H9 (cell line): Measurements from ENCODE around the gene MAP3K2. TPM values are rescaled to one million over a fixed set of nuclear protein-coding genes. Genes with fewer than 3 reads are reported as not detected.

Experiments used
- DNase-seq: peaks from one replicate; pipeline ENCODE4 v3.0.0-alpha.2; 2017
- H2AFZ ChIP-seq: one replicate; pipeline ENCODE4 v1.6.1; 2013; ENCODE audit warnings: mild to moderate bottlenecking, low read length, control low read depth, moderate library complexity
- H2AK5ac ChIP-seq: 2 replicates; pipeline ENCODE4 v1.6.1; 2013; ENCODE audit warnings: low read length, control low read depth, mixed read lengths; ENCODE audit not compliant: insufficient read length
- H2BK120ac ChIP-seq: one replicate; pipeline ENCODE4 v1.6.1; 2013; ENCODE audit warnings: low read depth, mild to moderate bottlenecking, low read length, control low read depth, inconsistent platforms; ENCODE audit not compliant: poor library complexity, severe bottlenecking
- H2BK12ac ChIP-seq: 2 replicates; pipeline ENCODE4 v1.6.1; 2013; ENCODE audit warnings: low read length, control low read depth, mixed read lengths, low read depth; ENCODE audit not compliant: insufficient read length
- H2BK15ac ChIP-seq: 2 replicates; pipeline ENCODE4 v1.6.1; 2013; ENCODE audit warnings: low read depth, low read length, control low read depth
- H2BK20ac ChIP-seq: one replicate; pipeline ENCODE4 v1.6.1; 2013; ENCODE audit warnings: low read depth, mild to moderate bottlenecking, low read length, control low read depth, inconsistent platforms; ENCODE audit not compliant: poor library complexity, severe bottlenecking
- H2BK5ac ChIP-seq: 2 replicates; pipeline ENCODE4 v1.6.1; 2013; ENCODE audit warnings: low read length, control low read depth, mixed read lengths; ENCODE audit not compliant: insufficient read length
- H3K14ac ChIP-seq: 2 replicates; pipeline ENCODE4 v1.6.1; 2013; ENCODE audit warnings: low read length, control low read depth; ENCODE audit not compliant: insufficient read depth
- H3K18ac ChIP-seq: 2 replicates; pipeline ENCODE4 v1.6.1; 2013; ENCODE audit warnings: low read depth, mild to moderate bottlenecking, mixed read lengths, low read length, control low read depth; ENCODE audit not compliant: insufficient read length
- H3K23ac ChIP-seq: 2 replicates; pipeline ENCODE4 v1.6.1; 2013; ENCODE audit warnings: low read length, control low read depth, mixed read lengths, low read depth; ENCODE audit not compliant: insufficient read length
- H3K23me2 ChIP-seq: 2 replicates; pipeline ENCODE4 v1.6.1; 2013; ENCODE audit warnings: low read depth, mild to moderate bottlenecking, mixed read lengths, low read length, control low read depth; ENCODE audit not compliant: insufficient read length, poor library complexity, severe bottlenecking
- H3K27ac ChIP-seq: 2 replicates; pipeline ENCODE4 v1.5.1; 2013; ENCODE audit warnings: low read length, control low read depth, mixed read lengths, low read depth; ENCODE audit not compliant: insufficient read length
- H3K27me3 ChIP-seq: 2 replicates; pipeline ENCODE4 v1.6.1; 2013; ENCODE audit warnings: low read length, control low read depth, inconsistent platforms; ENCODE audit not compliant: insufficient read depth
- H3K4ac ChIP-seq: 2 replicates; pipeline ENCODE4 v1.6.1; 2013; ENCODE audit warnings: low read depth, mild to moderate bottlenecking, control low read depth, inconsistent platforms, low read length, moderate library complexity
- H3K4me1 ChIP-seq: 2 replicates; pipeline ENCODE4 v1.6.1; 2013; ENCODE audit warnings: low read length, control low read depth, inconsistent platforms; ENCODE audit not compliant: insufficient read depth
- H3K4me2 ChIP-seq: 2 replicates; pipeline ENCODE4 v1.6.1; 2013; ENCODE audit warnings: low read length, control low read depth, mixed read lengths; ENCODE audit not compliant: insufficient read length, insufficient read depth
- H3K56ac ChIP-seq: 2 replicates; pipeline ENCODE4 v1.6.1; 2013; ENCODE audit warnings: low read depth, mild to moderate bottlenecking, mixed read lengths, low read length, control low read depth; ENCODE audit not compliant: insufficient read length
- H3K79me1 ChIP-seq: 2 replicates; pipeline ENCODE4 v1.6.1; 2013; ENCODE audit warnings: low read depth, mild to moderate bottlenecking, moderate library complexity, low read length, control low read depth, inconsistent platforms; ENCODE audit not compliant: insufficient read depth, poor library complexity, severe bottlenecking
- H3K79me2 ChIP-seq: 2 replicates; pipeline ENCODE4 v1.6.1; 2013; ENCODE audit warnings: low read length, control low read depth, inconsistent platforms; ENCODE audit not compliant: insufficient read depth
- H3K9ac ChIP-seq: 2 replicates; pipeline ENCODE4 v1.6.1; 2013; ENCODE audit warnings: low read length, control low read depth, mixed read lengths; ENCODE audit not compliant: insufficient read length; ENCODE audit errors: extremely low read depth
- H3K9me3 ChIP-seq: one replicate; pipeline ENCODE4 v1.6.1; 2013; ENCODE audit warnings: low read depth, low read length, inconsistent platforms; ENCODE audit not compliant: control insufficient read depth
- H3T11ph ChIP-seq: one replicate; pipeline ENCODE4 v1.6.1; 2013; ENCODE audit warnings: mild to moderate bottlenecking, low read length, control low read depth, inconsistent platforms
- H4K20me1 ChIP-seq: one replicate; pipeline ENCODE4 v1.6.1; 2013; ENCODE audit not compliant: control insufficient read depth, insufficient read length, insufficient read depth
- H4K5ac ChIP-seq: 2 replicates; pipeline ENCODE4 v1.6.1; 2013; ENCODE audit warnings: low read depth, mild to moderate bottlenecking, mixed read lengths, low read length, control low read depth; ENCODE audit not compliant: insufficient read length
- H4K8ac ChIP-seq: replicated peaks from 2 replicates; pipeline ENCODE4 v1.6.1; 2013; ENCODE audit warnings: low read length, control low read depth, mixed read lengths, low read depth; ENCODE audit not compliant: insufficient read length
- H4K91ac ChIP-seq: 2 replicates; pipeline ENCODE4 v1.6.1; 2013; ENCODE audit warnings: low read depth, mild to moderate bottlenecking, moderate library complexity, mixed read lengths, low read length, control low read depth; ENCODE audit not compliant: insufficient read length
- H3K27ac Mint-ChIP-seq, 3 experiments: 2 replicates in 2 of 3; 3 replicates in 1 of 3; pipeline ENCODE4 v1.8.0; 2020 to 2021; ENCODE audit warnings: mixed read lengths in 3 of 3, mild to moderate bottlenecking in 1 of 3, moderate library complexity in 1 of 3
- H3K27me3 Mint-ChIP-seq: 2 replicates; pipeline ENCODE4 v1.8.0; 2021; ENCODE audit warnings: low read depth, mild to moderate bottlenecking, moderate library complexity, mixed read lengths
- H3K36me3 Mint-ChIP-seq, 3 experiments: 2 replicates in 2 of 3; 3 replicates in 1 of 3; pipeline ENCODE4 v1.8.0; 2020 to 2021; ENCODE audit warnings: low read depth in 3 of 3, mixed read lengths in 3 of 3; ENCODE audit not compliant: insufficient read depth in 1 of 3
- H3K4me1 Mint-ChIP-seq, 2 experiments: 2 replicates each; pipeline ENCODE4 v1.8.0; 2020; ENCODE audit warnings: mixed read lengths in 2 of 2
- H3K4me3 Mint-ChIP-seq, 2 experiments: 2 replicates in 1 of 2; 3 replicates in 1 of 2; pipeline ENCODE4 v1.8.0; 2020 to 2021; ENCODE audit warnings: mild to moderate bottlenecking in 2 of 2, mixed read lengths in 2 of 2, moderate library complexity in 1 of 2
- H3K9me3 Mint-ChIP-seq, 2 experiments: 2 replicates in 1 of 2; 3 replicates in 1 of 2; pipeline ENCODE4 v1.8.0; 2020; ENCODE audit warnings: mild to moderate bottlenecking in 2 of 2, mixed read lengths in 2 of 2, moderate library complexity in 1 of 2
- CTCF ChIP-seq: fragments of 200-600 bp; sonication (generic); conservative IDR thresholded peaks from 3 replicates; pipeline ENCODE4 v1.8.0; 2021; ENCODE audit warnings: antibody characterized with exemption, mild to moderate bottlenecking
- WGBS: extraction: QIAGEN DNeasy Blood & Tissue Kit; methylation state at CpG from one replicate; pipeline ENCODE4 v1.1.7; 2013; ENCODE audit warnings: missing lambda C conversion rate, low lambda C conversion rate, mixed read lengths; ENCODE audit not compliant: insufficient read length; ENCODE audit errors: extremely low coverage; 5-methylcytosine and 5-hydroxymethylcytosine counted together
- total RNA-seq: library from RNA; stranded (reverse); gene quantifications from 2 replicates; pipeline ENCODE4 v1.2.1, GENCODE V29; 2021

The MAP3K2 gene
- total RNA-seq, 1 experiment from 2014 or later, result 25.8 TPM

GRCh38 chr2:127414638-127415592, 27.1 kb upstream of the MAP3K2 start:
- H3K27me3 Mint-ChIP-seq, result peaks cover 58% of the 10 kb centered on the region
- no peaks in the 10 kb centered on the region for H3K9me3 ChIP-seq
- TF ChIP-seq CTCF, result no peak

More at GRCh38 chr2:127414638-127415592, 27.1 kb upstream of the MAP3K2 start:
- no peak for DNase-seq
- peaks cover 10% of the 10 kb centered on the region in 2 experiments for H3K4me1 Mint-ChIP-seq
- Histone ChIP-seq H3K9ac (no peak overlapping the region), H4K91ac (no peak overlapping the region), H3K4me1 (no peaks in the 10 kb centered on the region), H4K8ac (no peak overlapping the region), H3K23me2 (peaks cover 6% of the 10 kb centered on the region), H2BK5ac (no peak overlapping the region), H2BK120ac (no peak overlapping the region), H2AK5ac (no peak overlapping the region), H2BK12ac (no peak overlapping the region), H2BK15ac (no peak overlapping the region), H3K79me1 (no peaks in the 10 kb centered on the region), H3K14ac (no peak overlapping the region), H3T11ph (no peak overlapping the region), H3K23ac (no peak overlapping the region), H3K79me2 (no peaks in the 10 kb centered on the region), H4K20me1 (no peaks in the 10 kb centered on the region), H3K27ac (no peak overlapping the region), H3K18ac (no peak overlapping the region), H3K56ac (no peak overlapping the region), H2AFZ (no peak overlapping the region), H3K27me3 (peaks cover 4% of the 10 kb centered on the region; the same call in 1 of the 2 replicates), H3K4ac (no peak overlapping the region), H4K5ac (no peak overlapping the region), H3K4me2 (no peak overlapping the region), H2BK20ac (no peak overlapping the region)
- H3K36me3 Mint-ChIP-seq, result peaks cover 0 to 16% (median 4%) of the 10 kb centered on the region in 3 experiments; a peak in 3 of 7 replicates
- H3K27ac Mint-ChIP-seq, result no peak overlapping the region
- peaks cover 4% of the 10 kb centered on the region in 2 experiments; a peak in 3 of 5 replicates for H3K9me3 Mint-ChIP-seq
- no peak overlapping the region for H3K4me3 Mint-ChIP-seq
- WGBS, result no CpG with 5 or more reads among the region's 13 CpGs
